PC-9 (cell line): ENCODE results near the gene TEX26. TPM values are rescaled to one million over a fixed set of nuclear protein-coding genes. Genes with fewer than 3 reads are reported as not detected.

Source experiments
- BruUV-seq: library from RNA; stranded (reverse); fragments of 400-500 nt; replicated peaks from 2 replicates; lab custom pipeline; 2021; lab: Mats Ljungman, UMichigan
- CTCF ChIA-PET: fragments of 300-600 bp; sonication (Branson Sonifier 250); formaldehyde crosslinking; loops from one replicate; lab custom pipeline; 2022; ENCODE audit warnings: antibody characterized with exemption; lab: Charles Lee
- POLR2A ChIA-PET: fragments of 300-600 bp; sonication (Branson Sonifier 250); formaldehyde crosslinking; loops from one replicate; lab custom pipeline; 2022; ENCODE audit warnings: antibody characterized with exemption; ENCODE audit not compliant: unreplicated experiment; lab: Charles Lee
- DNase-seq, 2 experiments: peaks; one replicate each; pipeline versions ENCODE4 v3.0.0 to v3.0.0-alpha.2; 2015 to 2022; ENCODE audit warnings: mixed read lengths in 1 of 2
- H2AFZ ChIP-seq: fragments of 200-600 bp; sonication (generic); 2 replicates; pipeline ENCODE4 v1.8.1; 2017; ENCODE audit warnings: antibody characterized with exemption
- H3F3A ChIP-seq: fragments of 200-600 bp; sonication (generic); 2 replicates; pipeline ENCODE4 v1.8.1; 2017; ENCODE audit warnings: antibody characterized with exemption, mild to moderate bottlenecking, low read depth; ENCODE audit not compliant: insufficient read depth
- H3K27ac ChIP-seq: fragments of 200-600 bp; sonication (generic); 2 replicates; pipeline ENCODE4 v1.6.1; 2016; ENCODE audit warnings: mixed run types
- H3K27me3 ChIP-seq: fragments of 200-600 bp; sonication (generic); 2 replicates; pipeline ENCODE4 v1.6.1; 2016; ENCODE audit warnings: low read depth, mixed run types; ENCODE audit not compliant: insufficient read depth
- H3K36me3 ChIP-seq: fragments of 200-600 bp; sonication (generic); 2 replicates; pipeline ENCODE4 v1.6.1; 2016; ENCODE audit warnings: low read depth, mixed run types
- H3K4me1 ChIP-seq: fragments of 200-600 bp; sonication (generic); replicated peaks from 2 replicates; pipeline ENCODE4 v1.6.1; 2016; ENCODE audit warnings: mixed run types; ENCODE audit not compliant: insufficient read depth
- H3K4me2 ChIP-seq: fragments of 200-600 bp; sonication (generic); 2 replicates; pipeline ENCODE4 v1.6.1; 2017; ENCODE audit warnings: mixed run types
- H3K4me3 ChIP-seq: fragments of 200-600 bp; sonication (generic); 2 replicates; pipeline ENCODE4 v1.6.1; 2016; ENCODE audit warnings: mixed run types
- H3K79me2 ChIP-seq: fragments of 200-600 bp; sonication (generic); 2 replicates; pipeline ENCODE4 v1.6.1; 2017; ENCODE audit warnings: low read depth, mixed run types
- H3K9me2 ChIP-seq: fragments of 200-600 bp; sonication (generic); 2 replicates; pipeline ENCODE4 v1.8.1; 2017; ENCODE audit warnings: mild to moderate bottlenecking; ENCODE audit not compliant: insufficient read depth
- H3K9me3 ChIP-seq: fragments of 200-600 bp; sonication (generic); 2 replicates; pipeline ENCODE4 v1.8.1; 2016; ENCODE audit warnings: low read depth; ENCODE audit not compliant: insufficient read depth
- H4K20me1 ChIP-seq: fragments of 200-600 bp; sonication (generic); 2 replicates; pipeline ENCODE4 v1.8.1; 2017; ENCODE audit not compliant: insufficient read depth
- CTCF ChIP-seq: fragments of 200-600 bp; sonication (generic); conservative IDR thresholded peaks from 2 replicates; pipeline ENCODE4 v1.6.1; 2017; ENCODE audit warnings: mixed run types, antibody characterized with exemption, mild to moderate bottlenecking, moderate library complexity
- EZH2 ChIP-seq: fragments of 200-600 bp; sonication (generic); IDR thresholded peaks from 2 replicates; pipeline ENCODE4 v1.8.0; 2017; ENCODE audit warnings: antibody characterized with exemption, low read depth
- intact Hi-C: fragments of 100-400 bp; cut with micrococcal nuclease; formaldehyde crosslinking; loops from one replicate; pipeline ENCODE4 v1.10.0; 2022; ENCODE audit not compliant: unreplicated experiment
- total RNA-seq: library from RNA; stranded (reverse); gene quantifications from 2 replicates; pipeline ENCODE4 v1.2.3, GENCODE V29; 2021

TEX26 gene
- total RNA-seq, 1 experiment from 2014 or later: not detected

- no peak for DNase-seq
- Histone ChIP-seq H3K36me3 (no peaks in the 10 kb centered on the region), H3K4me2 (no peak overlapping the region), H4K20me1 (no peaks in the 10 kb centered on the region), H3F3A (no peaks in the 10 kb centered on the region), H3K4me1 (no peaks in the 10 kb centered on the region), H3K27ac (no peak overlapping the region), H3K9me3 (no peaks in the 10 kb centered on the region), H3K79me2 (no peaks in the 10 kb centered on the region), H3K27me3 (peaks cover 14% of the 10 kb centered on the region; the same call in 1 of the 2 replicates), H3K9me2 (no peaks in the 10 kb centered on the region), H2AFZ (no peak overlapping the region), H3K4me3 (no peak overlapping the region)
- ChIA-PET CTCF (no interaction called here), POLR2A (no interaction called here)
- no TSS peak for BruUV-seq
- intact Hi-C loops: no loop called here
- TF ChIP-seq EZH2: no peak
- TF ChIP-seq CTCF: no peak
Observed at GRCh38 chr13:30918662-30919405, 13.6 kb upstream of the TEX26 start.

GRCh38 chr13:30920162-30920909, 12.1 kb upstream of the TEX26 start:
- H3K4me3 ChIP-seq: no peak overlapping the region
- peaks cover 1% of the 10 kb centered on the region; the same call in 1 of the 2 replicates for H3K27me3 ChIP-seq
- H3F3A ChIP-seq: no peaks in the 10 kb centered on the region
- no peaks in the 10 kb centered on the region for H3K9me3 ChIP-seq
- CTCF ChIA-PET: no interaction called here
- no peaks in the 10 kb centered on the region for H4K20me1 ChIP-seq
- BruUV-seq: no TSS peak
- H3K36me3 ChIP-seq: no peaks in the 10 kb centered on the region
- POLR2A ChIA-PET: no interaction called here
- no peak for DNase-seq
- H2AFZ ChIP-seq: no peak overlapping the region
- TF ChIP-seq CTCF (no peak), EZH2 (no peak)
- no peak overlapping the region for H3K27ac ChIP-seq
- intact Hi-C loops: no loop called here
- no peaks in the 10 kb centered on the region for H3K4me1 ChIP-seq
- H3K4me2 ChIP-seq: no peak overlapping the region
- no peaks in the 10 kb centered on the region for H3K9me2 ChIP-seq
- H3K79me2 ChIP-seq: no peaks in the 10 kb centered on the region

- Histone ChIP-seq H3K36me3 (no peaks in the 10 kb centered on the region), H3K4me3 (no peak overlapping the region), H3K4me1 (no peaks in the 10 kb centered on the region), H2AFZ (no peak overlapping the region), H3F3A (no peaks in the 10 kb centered on the region), H3K9me3 (no peaks in the 10 kb centered on the region), H3K27ac (no peak overlapping the region), H3K79me2 (no peaks in the 10 kb centered on the region), H3K27me3 (no peaks in the 10 kb centered on the region), H3K9me2 (no peaks in the 10 kb centered on the region), H3K4me2 (no peak overlapping the region), H4K20me1 (no peaks in the 10 kb centered on the region)
- no peak for DNase-seq
- intact Hi-C loops: no loop called here
- TF ChIP-seq EZH2 (no peak), CTCF (no peak)
- no TSS peak for BruUV-seq
- ChIA-PET POLR2A (no interaction called here), CTCF (no interaction called here)
Observed at GRCh38 chr13:30923418-30923817, 9.0 kb upstream of the TEX26 start.
